Stomach (tissue), 4 donors: Measurements from ENCODE around the gene SNRNP35.

ENCODE experiments used
- CTCF ChIP-seq, 7 experiments: fragments of 450-650 bp in 4 of 7; fragments of 200-600 bp in 3 of 7; sonication (generic) in 3 of 7; IDR thresholded peaks; one replicate each; pipeline ENCODE4 v1.5.1; 2016 to 2019; ENCODE audit warnings: antibody characterized with exemption in 7 of 7, control low read depth in 2 of 7, mild to moderate bottlenecking in 1 of 7
- EP300 ChIP-seq: sonication (generic); formaldehyde crosslinking; IDR thresholded peaks from one replicate; pipeline ENCODE4 v1.6.1; 2017; ENCODE audit warnings: antibody characterized with exemption
- POLR2AphosphoS5 ChIP-seq, 3 donors: sonication (generic); formaldehyde crosslinking; IDR thresholded peaks; one replicate each; pipeline ENCODE4 v1.6.1; 2016; ENCODE audit warnings: antibody characterized with exemption in 3 of 3

GRCh38 chr12:123449249-123449733 is 8.6 kb upstream of the SNRNP35 start:
- TF ChIP-seq CTCF (IDR thresholded peaks at IDR 0.05) (no peak), EP300 (no peak), POLR2AphosphoS5 (IDR thresholded peaks at IDR 0.05) (no peak)
